Tibial artery (tissue), 4 donors: ENCODE measurements around the gene SEMA3C.

Experiments used
- DNase-seq, 2 donors: peaks; one replicate each; pipeline ENCODE4 v3.0.0-alpha.2; 2019
- H3K27ac ChIP-seq, 2 donors: fragments of 200-600 bp; sonication (generic) in 1 of 2; 1 replicate in 1 of 2; 2 replicates in 1 of 2; pipeline ENCODE4 v1.5.1; 2018 to 2019; ENCODE audit warnings: mild to moderate bottlenecking in 1 of 2
- H3K27me3 ChIP-seq, 2 donors: fragments of 200-600 bp; sonication (generic) in 1 of 2; one replicate each; pipeline versions ENCODE4 v1.5.1 to v1.6.0; 2016 to 2019
- H3K36me3 ChIP-seq, 3 donors: fragments of 200-600 bp; sonication (generic) in 2 of 3; one replicate each; pipeline ENCODE4 v1.5.1; 2016 to 2019; ENCODE audit warnings: mild to moderate bottlenecking in 2 of 3
- H3K4me1 ChIP-seq, 4 donors: fragments of 200-600 bp; sonication (generic) in 2 of 4; 1 replicate in 3 of 4; 2 replicates in 1 of 4; pipeline ENCODE4 v1.5.1; 2016 to 2019
- H3K4me3 ChIP-seq, 2 donors: fragments of 200-600 bp; sonication (generic) in 1 of 2; 1 replicate in 1 of 2; 2 replicates in 1 of 2; pipeline ENCODE4 v1.5.1; 2018 to 2019; ENCODE audit warnings: mild to moderate bottlenecking in 2 of 2
- H3K9me3 ChIP-seq, 3 donors: fragments of 200-600 bp; sonication (generic) in 1 of 3; one replicate each; pipeline ENCODE4 v1.5.1; 2016 to 2019
- intact Hi-C: fragments of 100-400 bp; cut with DNase I; formaldehyde crosslinking; loops from one replicate; pipeline ENCODE4 v1.15.0; 2023; ENCODE audit warnings: low total_unique reads
- TF ChIP-seq, protein P1 (sequence below), 2 experiments: fragments of 200-600 bp in 1 of 2; fragments of 450-650 bp in 1 of 2; IDR thresholded peaks; one replicate each; pipeline ENCODE4 v1.5.1; 2017 to 2019; ENCODE audit warnings: antibody characterized with exemption in 2 of 2, mild to moderate bottlenecking in 1 of 2, moderate library complexity in 1 of 2

SEMA3C gene

GRCh38 chr7:80768756-80769155 is 150.1 kb downstream of the SEMA3C start:
- TF ChIP-seq, protein P1, sequence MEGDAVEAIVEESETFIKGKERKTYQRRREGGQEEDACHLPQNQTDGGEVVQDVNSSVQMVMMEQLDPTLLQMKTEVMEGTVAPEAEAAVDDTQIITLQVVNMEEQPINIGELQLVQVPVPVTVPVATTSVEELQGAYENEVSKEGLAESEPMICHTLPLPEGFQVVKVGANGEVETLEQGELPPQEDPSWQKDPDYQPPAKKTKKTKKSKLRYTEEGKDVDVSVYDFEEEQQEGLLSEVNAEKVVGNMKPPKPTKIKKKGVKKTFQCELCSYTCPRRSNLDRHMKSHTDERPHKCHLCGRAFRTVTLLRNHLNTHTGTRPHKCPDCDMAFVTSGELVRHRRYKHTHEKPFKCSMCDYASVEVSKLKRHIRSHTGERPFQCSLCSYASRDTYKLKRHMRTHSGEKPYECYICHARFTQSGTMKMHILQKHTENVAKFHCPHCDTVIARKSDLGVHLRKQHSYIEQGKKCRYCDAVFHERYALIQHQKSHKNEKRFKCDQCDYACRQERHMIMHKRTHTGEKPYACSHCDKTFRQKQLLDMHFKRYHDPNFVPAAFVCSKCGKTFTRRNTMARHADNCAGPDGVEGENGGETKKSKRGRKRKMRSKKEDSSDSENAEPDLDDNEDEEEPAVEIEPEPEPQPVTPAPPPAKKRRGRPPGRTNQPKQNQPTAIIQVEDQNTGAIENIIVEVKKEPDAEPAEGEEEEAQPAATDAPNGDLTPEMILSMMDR (IDR thresholded peaks at IDR 0.05), result no peak
- H3K4me1 ChIP-seq, result peaks cover 0 to 20% (median 0%) of the 10 kb centered on the region in 4 donors
- H3K36me3 ChIP-seq, result peaks cover 0 to 5% (median 0%) of the 10 kb centered on the region in 3 donors
- H3K4me3 ChIP-seq, result no peak overlapping the region
- DNase-seq, result no peak
- H3K9me3 ChIP-seq, result no peaks in the 10 kb centered on the region
- H3K27ac ChIP-seq, result no peak overlapping the region
- no peaks in the 10 kb centered on the region for H3K27me3 ChIP-seq
- intact Hi-C loops, result no loop called here

DNA sequence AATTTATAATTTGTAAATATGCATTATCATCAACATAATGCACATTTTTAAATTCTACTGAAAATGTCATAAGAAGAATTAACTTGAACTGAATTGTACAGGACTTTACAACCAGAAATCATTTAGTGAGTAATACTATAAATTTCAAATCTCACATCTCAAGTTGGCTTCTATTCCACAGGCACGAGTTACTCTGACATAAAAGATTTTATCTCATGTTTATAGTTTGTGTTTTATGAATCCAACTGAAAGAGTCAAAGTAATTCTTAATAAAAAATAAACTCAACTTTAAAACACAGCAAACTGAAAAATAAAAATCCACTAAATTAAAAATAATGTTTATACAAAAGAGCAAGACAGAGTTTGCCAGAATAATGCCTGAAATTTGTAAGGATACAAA is 151.2 kb downstream of the SEMA3C start:
- TF ChIP-seq, protein P1 (IDR thresholded peaks at IDR 0.05), result no peak
- H3K27me3 ChIP-seq, result no peaks in the 10 kb centered on the region
- peaks cover 0 to 5% (median 0%) of the 10 kb centered on the region in 3 donors for H3K36me3 ChIP-seq
- no peak overlapping the region for H3K4me3 ChIP-seq
- H3K4me1 ChIP-seq, result peaks cover 0 to 11% (median 0%) of the 10 kb centered on the region in 4 donors
- intact Hi-C loops, result no loop called here
- H3K9me3 ChIP-seq, result no peaks in the 10 kb centered on the region
- DNase-seq, result no peak
- no peak overlapping the region for H3K27ac ChIP-seq

GRCh38 chr7:80766724-80767123 is 152.1 kb downstream of the SEMA3C start:
- H3K27ac ChIP-seq, result no peak overlapping the region
- H3K4me1 ChIP-seq, result peaks cover 0 to 7% (median 0%) of the 10 kb centered on the region in 4 donors
- H3K4me3 ChIP-seq, result no peak overlapping the region
- TF ChIP-seq, protein P1 (IDR thresholded peaks at IDR 0.05), result no peak
- H3K27me3 ChIP-seq, result no peaks in the 10 kb centered on the region
- intact Hi-C loops, result no loop called here
- H3K9me3 ChIP-seq, result no peaks in the 10 kb centered on the region
- DNase-seq, result no peak
- peaks cover 0 to 5% (median 0%) of the 10 kb centered on the region in 3 donors for H3K36me3 ChIP-seq

- Histone ChIP-seq H3K36me3 (no peaks in the 10 kb centered on the region), H3K9me3 (no peaks in the 10 kb centered on the region), H3K27me3 (no peaks in the 10 kb centered on the region), H3K4me1 (peaks cover 0 to 7% (median 0%) of the 10 kb centered on the region in 4 donors), H3K27ac (no peak overlapping the region), H3K4me3 (no peak overlapping the region)
- TF ChIP-seq, protein P1 (IDR thresholded peaks at IDR 0.05), result no peak
- intact Hi-C loops, result no loop called here
- DNase-seq, result no peak
Observed at GRCh38 chr7:80764132-80764531, 154.7 kb downstream of the SEMA3C start.

- intact Hi-C loops, result no loop called here
- Histone ChIP-seq H3K4me1 (peaks cover 0 to 7% (median 0%) of the 10 kb centered on the region in 4 donors), H3K36me3 (no peaks in the 10 kb centered on the region), H3K4me3 (no peak overlapping the region), H3K27me3 (no peaks in the 10 kb centered on the region), H3K27ac (no peak overlapping the region), H3K9me3 (no peaks in the 10 kb centered on the region)
- TF ChIP-seq, protein P1 (IDR thresholded peaks at IDR 0.05), result no peak
- no peak for DNase-seq
Observed at GRCh38 chr7:80763704-80764103, 155.1 kb downstream of the SEMA3C start.

GRCh38 chr7:80763289-80763688 is 155.6 kb downstream of the SEMA3C start:
- TF ChIP-seq, protein P1 (IDR thresholded peaks at IDR 0.05), result no peak
- no peak overlapping the region for H3K4me3 ChIP-seq
- no peaks in the 10 kb centered on the region for H3K36me3 ChIP-seq
- H3K4me1 ChIP-seq, result peaks cover 0 to 7% (median 0%) of the 10 kb centered on the region in 4 donors
- H3K27me3 ChIP-seq, result no peaks in the 10 kb centered on the region
- H3K27ac ChIP-seq, result no peak overlapping the region
- H3K9me3 ChIP-seq, result no peaks in the 10 kb centered on the region
- intact Hi-C loops, result no loop called here
- no peak for DNase-seq
